GM12878 (cell line): ENCODE data around the gene TRMT44. TPM values are rescaled to one million over a fixed set of nuclear protein-coding genes. Genes with fewer than 3 reads are reported as not detected.
A peak's percentile ranks its signal among the peaks of the same experiment; 100 is the strongest.

Experiments
- ATAC-seq: fragments of 200-7000 bp; cut with Tn5 transposase; 3 replicates; pipeline ENCODE4 v1.9.1; 2020; ENCODE audit warnings: mild to moderate bottlenecking, moderate library complexity
- BruUV-seq: library from RNA; stranded (reverse); fragments of 400-500 nt; replicated peaks from 2 replicates; lab custom pipeline; 2021; lab: Mats Ljungman, UMichigan
- CTCF ChIA-PET: fragments of 300-600 bp; sonication (Branson Sonifier 250); formaldehyde crosslinking; extraction: SDS; loops from one replicate; lab custom pipeline; 2021; ENCODE audit warnings: inconsistent platforms; lab: Yijun Ruan, JAX
- POLR2A ChIA-PET: fragments of 350-600 bp; formaldehyde crosslinking; extraction: SDS; loops from one replicate; lab custom pipeline; 2021; ENCODE audit warnings: inconsistent platforms; lab: Charles Lee
- RAD21 ChIA-PET: fragments of 300-600 bp; sonication (Branson Sonifier 250); formaldehyde crosslinking; loops from one replicate; lab custom pipeline; 2023; ENCODE audit warnings: antibody characterized with exemption; ENCODE audit not compliant: unreplicated experiment; lab: Charles Lee
- SMC1A ChIA-PET: fragments of 300-600 bp; sonication (Branson Sonifier 250); formaldehyde crosslinking; loops from one replicate; lab custom pipeline; 2023; ENCODE audit not compliant: unreplicated experiment, uncharacterized antibody; lab: Charles Lee
- DNase-seq: peaks from one replicate; pipeline ENCODE4 v3.0.0-alpha.2; 2011; ENCODE audit warnings: low read depth, low spot score
- FAIRE-seq: peaks from 3 replicates; lab custom pipeline; 2011; peaks lifted over from hg19 to GRCh38; lab: Jason Lieb, UNC
- H2AFZ ChIP-seq: 2 replicates; pipeline ENCODE4 v1.6.0; 2011; ENCODE audit warnings: low read depth, low read length, control low read depth; ENCODE audit not compliant: control insufficient read depth
- H3K27ac ChIP-seq: 2 replicates; pipeline ENCODE4 v1.5.1; 2011; ENCODE audit warnings: control low read depth; ENCODE audit not compliant: control insufficient read depth, insufficient read depth
- H3K27me3 ChIP-seq, 2 experiments: replicated peaks in 1 of 2; 2 replicates each; pipeline versions ENCODE4 v1.6.0 to v1.6.1; 2011; ENCODE audit warnings: low read length in 1 of 2; ENCODE audit not compliant: control insufficient read depth in 2 of 2, insufficient read depth in 2 of 2
- H3K36me3 ChIP-seq, 2 experiments: 2 replicates each; pipeline ENCODE4 v1.5.1; 2011; ENCODE audit warnings: low read length in 1 of 2; ENCODE audit not compliant: control insufficient read depth in 2 of 2, insufficient read depth in 2 of 2
- H3K4me1 ChIP-seq: 2 replicates; pipeline ENCODE4 v1.6.1; 2011; ENCODE audit warnings: mild to moderate bottlenecking, low read length, moderate library complexity, mixed read lengths; ENCODE audit not compliant: control insufficient read depth, insufficient read depth
- H3K4me2 ChIP-seq: 2 replicates; pipeline ENCODE4 v1.6.0; 2011; ENCODE audit warnings: control low read depth; ENCODE audit not compliant: control insufficient read depth, insufficient read depth
- H3K4me3 ChIP-seq: fragments of 200-600 bp; sonication (generic); 2 replicates; pipeline ENCODE4 v1.5.1; 2016
- H3K79me2 ChIP-seq: 2 replicates; pipeline ENCODE4 v1.6.0; 2011; ENCODE audit warnings: low read length; ENCODE audit not compliant: control insufficient read depth, insufficient read depth
- H3K9ac ChIP-seq: 2 replicates; pipeline ENCODE4 v1.8.0; 2011; ENCODE audit warnings: low read length, control low read depth, mixed read lengths; ENCODE audit not compliant: control insufficient read depth, insufficient read depth
- H3K9me3 ChIP-seq: replicated peaks from 3 replicates; pipeline ENCODE4 v1.5.1; 2011; ENCODE audit warnings: mild to moderate bottlenecking, low read length; ENCODE audit not compliant: control insufficient read depth, insufficient read depth
- H4K20me1 ChIP-seq: 2 replicates; pipeline ENCODE4 v1.6.0; 2011; ENCODE audit not compliant: control insufficient read depth, insufficient read depth
- POLR2A ChIP-seq: IDR thresholded peaks from 2 replicates; pipeline ENCODE4 v1.6.1; 2011; ENCODE audit warnings: low read depth, mild to moderate bottlenecking, low read length
- STAT3 ChIP-seq: IDR thresholded peaks from 2 replicates; pipeline ENCODE4 v1.6.1; 2011; ENCODE audit warnings: low read depth, low read length, improper control_type of control experiment
- WGBS: methylation state at CpG from one replicate; pipeline ENCODE4 v1.1.6; 2016; ENCODE audit warnings: low lambda C conversion rate; ENCODE audit not compliant: insufficient replicate concordance, insufficient coverage; ENCODE audit errors: missing lambda C conversion rate; 5-methylcytosine and 5-hydroxymethylcytosine counted together
- in situ Hi-C: fragments of 300-500 bp; cut with MboI; formaldehyde crosslinking; loops from 9 replicates; pipeline ENCODE4 v1.14.3; 2018; ENCODE audit warnings: mixed read lengths
- intact Hi-C: fragments of 100-400 bp; cut with micrococcal nuclease; formaldehyde crosslinking; loops from one replicate; pipeline ENCODE4 v1.14.2; 2022; ENCODE audit not compliant: unreplicated experiment
- polyA plus RNA-seq, 11 experiments: library from polyadenylated mRNA; depleted of rRNA in 4 of 11; unstranded in 6 of 11; stranded (reverse) in 5 of 11; fragments of >200 nt; fragmentation: Nextera tagmentation in 4 of 11; fragmentation: Illumina TruSeq in 1 of 11; extraction: Ambion mirVana in 4 of 11; extraction: Trizol in 1 of 11; gene quantifications; 1 replicate in 1 of 11; 2 replicates in 10 of 11; pipeline versions ENCODE4 v1.2.1 to v1.2.3, GENCODE V29; 2011 to 2016; ENCODE audit warnings: inconsistent platforms in 2 of 11, missing spikeins in 2 of 11, low read depth in 1 of 11
- total RNA-seq, 4 experiments: library from RNA; depleted of rRNA in 3 of 4; stranded (reverse); fragments of >200 nt in 3 of 4; fragmentation: Illumina TruSeq in 1 of 4; extraction: Trizol in 1 of 4; gene quantifications; 2 replicates each; pipeline versions ENCODE4 v1.2.1 to v1.2.3, GENCODE V29; 2013 to 2021
- TF ChIP-seq, protein P1 (sequence below): fragments of 450-650 bp; IDR thresholded peaks from 2 replicates; pipeline ENCODE4 v1.6.1; 2016; ENCODE audit warnings: mild to moderate bottlenecking
- TF ChIP-seq, protein P2 (sequence below): fragments of 450-650 bp; formaldehyde crosslinking; IDR thresholded peaks from 2 replicates; pipeline ENCODE4 v1.4.0; 2020; ENCODE audit warnings: mild to moderate bottlenecking, moderate library complexity
- TF ChIP-seq, protein P3 (sequence below): fragments of 450-650 bp; IDR thresholded peaks from 2 replicates; pipeline ENCODE4 v1.6.1; 2017; ENCODE audit warnings: mild to moderate bottlenecking, moderate library complexity

The TRMT44 gene
- total and polyA plus RNA-seq, 10 of the 15 experiments (the other 5 are each of a cell fraction or from before 2014, with no cell fraction given), result 1.3 to 18.5 (median 10.1) TPM

DNA sequence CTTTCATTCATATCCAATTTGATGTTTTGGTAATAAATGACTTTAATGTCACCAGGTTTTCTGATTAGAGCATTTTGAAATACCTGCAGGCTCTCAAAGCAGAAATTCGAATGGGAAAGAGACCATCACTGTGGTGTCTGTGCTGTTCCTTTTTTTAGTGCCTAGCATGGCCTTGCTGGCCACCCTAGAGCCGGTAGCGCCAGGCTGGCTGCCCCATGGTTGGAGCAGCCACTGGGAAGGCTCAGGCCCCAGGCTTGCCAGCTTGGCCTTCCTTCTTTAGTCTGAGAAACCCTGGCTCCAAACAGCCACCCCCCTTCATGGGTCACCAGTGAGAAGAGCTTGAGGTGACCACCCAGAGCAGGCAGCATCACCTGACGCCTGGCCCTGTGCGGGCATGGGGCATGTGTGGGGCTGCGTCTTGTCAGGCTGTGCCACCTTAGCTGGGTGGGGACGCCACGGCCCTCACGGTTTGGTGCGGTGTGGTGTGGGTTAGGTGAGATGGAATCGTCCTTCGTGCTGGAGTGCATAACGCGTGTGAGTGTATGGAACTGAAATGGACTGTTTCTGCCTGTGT is 30.0 kb downstream of the TRMT44 start:
- ChIA-PET RAD21 (no interaction called here), CTCF (interaction anchor here (1.0 to 1.5 kb wide), 2 partner anchors 35 to 102 kb away, joined by 3 read pairs; no protein-coding TSS in a partner anchor), POLR2A (no interaction called here), SMC1A (interaction anchor here (0.7 kb wide), 1 partner anchor 34 kb away, joined by 3 read pairs; no protein-coding TSS in a partner anchor)
- ATAC-seq, result no peak
- Histone ChIP-seq H3K4me3 (no peak overlapping the region), H2AFZ (no peak overlapping the region), H4K20me1 (no peaks in the 10 kb centered on the region), H3K9me3 (no peaks in the 10 kb centered on the region), H3K9ac (no peak overlapping the region), H3K79me2 (no peaks in the 10 kb centered on the region), H3K27me3 (no peaks in the 10 kb centered on the region), H3K27ac (no peak overlapping the region), H3K4me1 (no peaks in the 10 kb centered on the region), H3K4me2 (no peak overlapping the region), H3K36me3 (peaks cover 11 to 12% of the 10 kb centered on the region in 2 experiments)
- no peak for DNase-seq
- intact Hi-C loops (no loop called here), in situ Hi-C loops (no loop called here)
- TF ChIP-seq, protein P1, sequence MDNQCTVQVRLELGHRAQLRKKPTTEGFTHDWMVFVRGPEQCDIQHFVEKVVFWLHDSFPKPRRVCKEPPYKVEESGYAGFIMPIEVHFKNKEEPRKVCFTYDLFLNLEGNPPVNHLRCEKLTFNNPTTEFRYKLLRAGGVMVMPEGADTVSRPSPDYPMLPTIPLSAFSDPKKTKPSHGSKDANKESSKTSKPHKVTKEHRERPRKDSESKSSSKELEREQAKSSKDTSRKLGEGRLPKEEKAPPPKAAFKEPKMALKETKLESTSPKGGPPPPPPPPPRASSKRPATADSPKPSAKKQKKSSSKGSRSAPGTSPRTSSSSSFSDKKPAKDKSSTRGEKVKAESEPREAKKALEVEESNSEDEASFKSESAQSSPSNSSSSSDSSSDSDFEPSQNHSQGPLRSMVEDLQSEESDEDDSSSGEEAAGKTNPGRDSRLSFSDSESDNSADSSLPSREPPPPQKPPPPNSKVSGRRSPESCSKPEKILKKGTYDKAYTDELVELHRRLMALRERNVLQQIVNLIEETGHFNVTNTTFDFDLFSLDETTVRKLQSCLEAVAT, result no peak
- TF ChIP-seq STAT3, result no peak
- peak; percentile 39; the same call in 1 of the 2 replicates for TF ChIP-seq POLR2A
- TF ChIP-seq, protein P2, sequence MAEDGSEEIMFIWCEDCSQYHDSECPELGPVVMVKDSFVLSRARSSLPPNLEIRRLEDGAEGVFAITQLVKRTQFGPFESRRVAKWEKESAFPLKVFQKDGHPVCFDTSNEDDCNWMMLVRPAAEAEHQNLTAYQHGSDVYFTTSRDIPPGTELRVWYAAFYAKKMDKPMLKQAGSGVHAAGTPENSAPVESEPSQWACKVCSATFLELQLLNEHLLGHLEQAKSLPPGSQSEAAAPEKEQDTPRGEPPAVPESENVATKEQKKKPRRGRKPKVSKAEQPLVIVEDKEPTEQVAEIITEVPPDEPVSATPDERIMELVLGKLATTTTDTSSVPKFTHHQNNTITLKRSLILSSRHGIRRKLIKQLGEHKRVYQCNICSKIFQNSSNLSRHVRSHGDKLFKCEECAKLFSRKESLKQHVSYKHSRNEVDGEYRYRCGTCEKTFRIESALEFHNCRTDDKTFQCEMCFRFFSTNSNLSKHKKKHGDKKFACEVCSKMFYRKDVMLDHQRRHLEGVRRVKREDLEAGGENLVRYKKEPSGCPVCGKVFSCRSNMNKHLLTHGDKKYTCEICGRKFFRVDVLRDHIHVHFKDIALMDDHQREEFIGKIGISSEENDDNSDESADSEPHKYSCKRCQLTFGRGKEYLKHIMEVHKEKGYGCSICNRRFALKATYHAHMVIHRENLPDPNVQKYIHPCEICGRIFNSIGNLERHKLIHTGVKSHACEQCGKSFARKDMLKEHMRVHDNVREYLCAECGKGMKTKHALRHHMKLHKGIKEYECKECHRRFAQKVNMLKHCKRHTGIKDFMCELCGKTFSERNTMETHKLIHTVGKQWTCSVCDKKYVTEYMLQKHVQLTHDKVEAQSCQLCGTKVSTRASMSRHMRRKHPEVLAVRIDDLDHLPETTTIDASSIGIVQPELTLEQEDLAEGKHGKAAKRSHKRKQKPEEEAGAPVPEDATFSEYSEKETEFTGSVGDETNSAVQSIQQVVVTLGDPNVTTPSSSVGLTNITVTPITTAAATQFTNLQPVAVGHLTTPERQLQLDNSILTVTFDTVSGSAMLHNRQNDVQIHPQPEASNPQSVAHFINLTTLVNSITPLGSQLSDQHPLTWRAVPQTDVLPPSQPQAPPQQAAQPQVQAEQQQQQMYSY (CRISPR knock-in tag), result no peak
- TF ChIP-seq, protein P3, sequence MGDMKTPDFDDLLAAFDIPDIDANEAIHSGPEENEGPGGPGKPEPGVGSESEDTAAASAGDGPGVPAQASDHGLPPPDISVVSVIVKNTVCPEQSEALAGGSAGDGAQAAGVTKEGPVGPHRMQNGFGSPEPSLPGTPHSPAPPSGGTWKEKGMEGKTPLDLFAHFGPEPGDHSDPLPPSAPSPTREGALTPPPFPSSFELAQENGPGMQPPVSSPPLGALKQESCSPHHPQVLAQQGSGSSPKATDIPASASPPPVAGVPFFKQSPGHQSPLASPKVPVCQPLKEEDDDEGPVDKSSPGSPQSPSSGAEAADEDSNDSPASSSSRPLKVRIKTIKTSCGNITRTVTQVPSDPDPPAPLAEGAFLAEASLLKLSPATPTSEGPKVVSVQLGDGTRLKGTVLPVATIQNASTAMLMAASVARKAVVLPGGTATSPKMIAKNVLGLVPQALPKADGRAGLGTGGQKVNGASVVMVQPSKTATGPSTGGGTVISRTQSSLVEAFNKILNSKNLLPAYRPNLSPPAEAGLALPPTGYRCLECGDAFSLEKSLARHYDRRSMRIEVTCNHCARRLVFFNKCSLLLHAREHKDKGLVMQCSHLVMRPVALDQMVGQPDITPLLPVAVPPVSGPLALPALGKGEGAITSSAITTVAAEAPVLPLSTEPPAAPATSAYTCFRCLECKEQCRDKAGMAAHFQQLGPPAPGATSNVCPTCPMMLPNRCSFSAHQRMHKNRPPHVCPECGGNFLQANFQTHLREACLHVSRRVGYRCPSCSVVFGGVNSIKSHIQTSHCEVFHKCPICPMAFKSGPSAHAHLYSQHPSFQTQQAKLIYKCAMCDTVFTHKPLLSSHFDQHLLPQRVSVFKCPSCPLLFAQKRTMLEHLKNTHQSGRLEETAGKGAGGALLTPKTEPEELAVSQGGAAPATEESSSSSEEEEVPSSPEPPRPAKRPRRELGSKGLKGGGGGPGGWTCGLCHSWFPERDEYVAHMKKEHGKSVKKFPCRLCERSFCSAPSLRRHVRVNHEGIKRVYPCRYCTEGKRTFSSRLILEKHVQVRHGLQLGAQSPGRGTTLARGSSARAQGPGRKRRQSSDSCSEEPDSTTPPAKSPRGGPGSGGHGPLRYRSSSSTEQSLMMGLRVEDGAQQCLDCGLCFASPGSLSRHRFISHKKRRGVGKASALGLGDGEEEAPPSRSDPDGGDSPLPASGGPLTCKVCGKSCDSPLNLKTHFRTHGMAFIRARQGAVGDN, result no peak
- no TSS peak for BruUV-seq
- FAIRE-seq, result no peak
- 84% methylated on average over 14 of the region's 14 CpGs for whole genome bisulfite sequencing
